Prostate gland (tissue), 2 donors: ENCODE results near the gene COA7. TPM values are rescaled to one million over a fixed set of nuclear protein-coding genes. Genes with fewer than 3 reads are reported as not detected.

Source experiments
- DNase-seq: peaks from one replicate; pipeline ENCODE4 v3.0.0-alpha.2; 2019; ENCODE audit warnings: low spot score
- H3K27ac ChIP-seq, 2 donors: fragments of 200-600 bp; sonication (generic); 2 replicates each; pipeline ENCODE4 v1.5.1; 2017 to 2019
- H3K27me3 ChIP-seq: fragments of 200-600 bp; sonication (generic); replicated peaks from 2 replicates; pipeline ENCODE4 v1.5.1; 2019; ENCODE audit not compliant: insufficient read depth
- H3K36me3 ChIP-seq, 2 donors: fragments of 200-600 bp; sonication (generic); 1 replicate in 1 of 2; 2 replicates in 1 of 2; pipeline versions ENCODE4 v1.5.1 to v1.8.1; 2017 to 2019
- H3K4me1 ChIP-seq: fragments of 200-600 bp; sonication (generic); replicated peaks from 2 replicates; pipeline ENCODE4 v1.5.1; 2019
- H3K4me3 ChIP-seq, 2 donors: fragments of 200-600 bp; sonication (generic); 2 replicates each; pipeline ENCODE4 v1.5.1; 2017 to 2019
- H3K9me3 ChIP-seq: fragments of 200-600 bp; sonication (generic); 2 replicates; pipeline ENCODE4 v1.5.1; 2017
- POLR2A ChIP-seq: fragments of 450-650 bp; IDR thresholded peaks from one replicate; pipeline ENCODE4 v1.6.1; 2016; ENCODE audit warnings: antibody characterized with exemption, mild to moderate bottlenecking
- POLR2AphosphoS5 ChIP-seq: sonication (generic); formaldehyde crosslinking; IDR thresholded peaks from one replicate; pipeline ENCODE4 v1.6.1; 2017; ENCODE audit warnings: antibody characterized with exemption
- WGBS: methylation state at CpG from one replicate; pipeline ENCODE4 v1.1.5; 2018; 5-methylcytosine and 5-hydroxymethylcytosine counted together
- intact Hi-C: fragments of 100-400 bp; cut with DNase I; formaldehyde crosslinking; loops from one replicate; pipeline ENCODE4 v1.14.2; 2022
- total RNA-seq, 2 donors: library from RNA; depleted of rRNA; stranded (reverse); fragments of >200 nt; gene quantifications; one replicate each; pipeline ENCODE4 v1.1.0, GENCODE V29; 2016
- TF ChIP-seq, protein P1 (sequence below), 4 experiments: fragments of 200-600 bp in 2 of 4; fragments of 450-650 bp in 2 of 4; sonication (generic) in 2 of 4; IDR thresholded peaks; 1 replicate in 3 of 4; 2 replicates in 1 of 4; pipeline ENCODE4 v1.5.1; 2016 to 2019; ENCODE audit warnings: antibody characterized with exemption in 4 of 4, mild to moderate bottlenecking in 2 of 4, moderate library complexity in 2 of 4

COA7 gene
- total RNA-seq, 2 donors from 2014 or later, result 4.4 to 9.1 TPM

- Histone ChIP-seq H3K36me3 (no peaks in the 10 kb centered on the region), H3K9me3 (no peaks in the 10 kb centered on the region), H3K27ac (no peak overlapping the region), H3K27me3 (no peaks in the 10 kb centered on the region), H3K4me3 (no peak overlapping the region), H3K4me1 (no peaks in the 10 kb centered on the region)
- 93% methylated on average over 4 of the region's 4 CpGs for WGBS
- TF ChIP-seq POLR2A, result no peak
- no peak for TF ChIP-seq POLR2AphosphoS5
- TF ChIP-seq, protein P1, sequence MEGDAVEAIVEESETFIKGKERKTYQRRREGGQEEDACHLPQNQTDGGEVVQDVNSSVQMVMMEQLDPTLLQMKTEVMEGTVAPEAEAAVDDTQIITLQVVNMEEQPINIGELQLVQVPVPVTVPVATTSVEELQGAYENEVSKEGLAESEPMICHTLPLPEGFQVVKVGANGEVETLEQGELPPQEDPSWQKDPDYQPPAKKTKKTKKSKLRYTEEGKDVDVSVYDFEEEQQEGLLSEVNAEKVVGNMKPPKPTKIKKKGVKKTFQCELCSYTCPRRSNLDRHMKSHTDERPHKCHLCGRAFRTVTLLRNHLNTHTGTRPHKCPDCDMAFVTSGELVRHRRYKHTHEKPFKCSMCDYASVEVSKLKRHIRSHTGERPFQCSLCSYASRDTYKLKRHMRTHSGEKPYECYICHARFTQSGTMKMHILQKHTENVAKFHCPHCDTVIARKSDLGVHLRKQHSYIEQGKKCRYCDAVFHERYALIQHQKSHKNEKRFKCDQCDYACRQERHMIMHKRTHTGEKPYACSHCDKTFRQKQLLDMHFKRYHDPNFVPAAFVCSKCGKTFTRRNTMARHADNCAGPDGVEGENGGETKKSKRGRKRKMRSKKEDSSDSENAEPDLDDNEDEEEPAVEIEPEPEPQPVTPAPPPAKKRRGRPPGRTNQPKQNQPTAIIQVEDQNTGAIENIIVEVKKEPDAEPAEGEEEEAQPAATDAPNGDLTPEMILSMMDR (IDR thresholded peaks at IDR 0.05), result no peak
- no peak for DNase-seq
- intact Hi-C loops, result no loop called here
Measured at GRCh38 chr1:52713590-52713989, 15.4 kb upstream of the COA7 start.

DNA sequence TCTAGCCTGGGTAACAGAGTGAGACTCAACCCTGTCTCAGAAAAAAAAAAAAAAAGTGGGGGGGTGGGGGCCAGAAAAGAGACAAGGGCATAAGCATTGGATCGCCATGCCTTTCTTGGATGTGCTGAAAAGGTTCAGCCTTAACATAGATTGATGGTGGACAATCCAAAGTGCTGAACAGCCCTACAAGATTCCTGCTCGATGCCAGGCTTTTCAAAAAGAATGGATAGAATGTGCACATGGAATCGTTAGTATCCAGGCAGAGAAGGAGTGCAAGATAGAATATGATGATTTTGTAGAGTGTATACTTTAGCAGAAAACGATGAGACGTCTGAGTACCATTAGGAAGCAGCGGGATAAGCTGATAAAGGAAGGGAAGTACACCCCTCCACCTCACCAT lies 10.9 kb upstream of the COA7 start:
- no peaks in the 10 kb centered on the region for H3K4me1 ChIP-seq
- no peaks in the 10 kb centered on the region for H3K27me3 ChIP-seq
- intact Hi-C loops, result no loop called here
- TF ChIP-seq, protein P1 (IDR thresholded peaks at IDR 0.05), result no peak
- TF ChIP-seq POLR2AphosphoS5, result no peak
- no peak for TF ChIP-seq POLR2A
- WGBS, result 62% methylated on average over 6 of the region's 6 CpGs
- H3K36me3 ChIP-seq, result no peaks in the 10 kb centered on the region
- no peak overlapping the region for H3K27ac ChIP-seq
- DNase-seq, result no peak
- H3K4me3 ChIP-seq, result no peak overlapping the region
- no peaks in the 10 kb centered on the region for H3K9me3 ChIP-seq

DNA sequence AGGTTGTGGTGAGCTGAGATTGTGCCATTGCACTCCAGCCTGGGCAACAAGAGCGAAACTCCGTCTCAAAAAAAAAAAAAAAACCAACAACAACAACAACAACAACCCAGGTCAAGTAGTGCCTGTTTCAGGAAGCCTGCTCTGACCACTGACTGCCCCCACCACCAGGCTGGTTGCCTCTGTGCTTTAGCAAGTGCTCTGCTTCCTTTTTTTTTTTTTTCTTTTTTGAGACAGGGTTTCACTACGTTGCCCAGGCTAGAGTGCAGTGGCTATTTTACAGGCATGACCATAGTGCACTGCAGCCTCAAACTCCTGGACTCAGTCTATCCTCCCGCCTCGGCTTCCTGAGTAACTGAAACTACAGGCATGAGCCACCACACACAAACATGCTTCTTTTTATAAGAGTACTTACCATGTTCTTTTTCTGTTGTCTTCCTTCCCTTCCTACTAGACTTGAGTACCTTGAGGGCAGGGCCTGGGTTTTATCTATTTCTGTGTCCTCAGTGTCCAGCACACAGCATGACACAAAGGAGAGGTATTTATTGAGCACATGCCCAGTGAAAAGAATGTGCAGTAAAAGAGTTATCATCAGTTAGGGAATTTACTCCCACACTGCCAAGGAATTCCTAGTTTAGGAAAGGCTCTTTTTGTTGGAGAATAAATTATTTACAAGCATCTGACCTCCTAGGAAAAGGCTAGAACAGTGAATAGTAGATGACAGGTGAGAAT lies 9.9 kb upstream of the COA7 start:
- WGBS, result 92% methylated on average over 5 of the region's 5 CpGs
- Histone ChIP-seq H3K4me1 (no peaks in the 10 kb centered on the region), H3K27me3 (no peaks in the 10 kb centered on the region), H3K9me3 (no peaks in the 10 kb centered on the region), H3K27ac (no peak overlapping the region), H3K36me3 (no peaks in the 10 kb centered on the region), H3K4me3 (no peak overlapping the region)
- TF ChIP-seq POLR2A (no peak), POLR2AphosphoS5 (no peak)
- TF ChIP-seq, protein P1 (IDR thresholded peaks at IDR 0.05), result no peak
- DNase-seq, result no peak
- intact Hi-C loops, result no loop called here

DNA sequence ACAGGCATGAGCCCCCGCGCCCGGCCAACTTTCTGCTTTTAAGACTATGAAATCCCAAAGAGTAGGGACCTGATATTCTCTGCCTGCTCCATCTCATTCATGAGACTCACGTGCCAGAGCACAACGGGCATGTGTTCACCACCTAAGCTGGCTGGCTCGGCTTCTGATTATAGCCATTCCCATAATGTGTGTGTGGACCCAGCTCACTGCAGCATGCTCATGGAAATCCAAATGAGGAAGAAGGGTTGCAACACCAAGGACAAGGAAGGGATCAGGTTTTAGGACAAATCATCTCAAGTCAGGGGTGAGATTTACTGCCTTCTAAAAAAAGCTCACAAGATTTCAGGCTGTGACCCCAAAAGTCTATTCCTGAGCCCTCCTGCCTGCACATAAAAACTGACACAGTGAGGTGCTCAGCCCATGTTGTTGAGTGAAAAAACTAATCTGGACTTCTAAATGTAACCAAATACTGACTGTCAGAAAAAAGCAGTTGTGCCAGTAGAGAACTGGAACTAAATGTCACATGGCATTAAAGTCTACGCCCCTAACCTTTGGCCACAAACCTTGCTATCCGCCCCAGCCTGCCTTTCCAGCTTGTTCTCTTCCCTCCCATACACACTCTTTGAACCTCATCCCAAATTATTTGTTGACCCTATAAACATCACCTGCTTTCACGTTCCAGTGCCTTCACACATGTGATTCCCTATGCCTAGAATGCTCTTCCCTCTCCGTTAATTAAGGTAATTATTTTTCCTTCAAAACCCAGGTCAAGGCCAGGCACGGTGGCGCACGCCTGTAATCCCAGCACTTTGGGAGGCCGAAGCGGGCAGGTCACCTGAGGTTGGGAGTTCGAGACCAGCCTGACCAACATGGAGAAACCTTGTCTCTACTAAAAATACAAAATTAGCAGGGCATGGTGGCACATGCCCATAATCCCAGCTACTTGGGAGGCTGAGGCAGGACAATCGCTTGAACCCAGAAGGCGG lies 9.1 kb upstream of the COA7 start:
- no peak overlapping the region for H3K4me3 ChIP-seq
- H3K27me3 ChIP-seq, result no peaks in the 10 kb centered on the region
- H3K4me1 ChIP-seq, result no peaks in the 10 kb centered on the region
- 85% methylated on average over 18 of the region's 18 CpGs for WGBS
- H3K27ac ChIP-seq, result no peak overlapping the region
- intact Hi-C loops, result no loop called here
- no peak for DNase-seq
- no peaks in the 10 kb centered on the region for H3K36me3 ChIP-seq
- no peak for TF ChIP-seq POLR2A
- TF ChIP-seq, protein P1 (IDR thresholded peaks at IDR 0.05), result no peak
- no peak for TF ChIP-seq POLR2AphosphoS5
- H3K9me3 ChIP-seq, result no peaks in the 10 kb centered on the region
